B cell (primary cell): ENCODE results near the gene NLRP13. TPM values are rescaled to one million over a fixed set of nuclear protein-coding genes. Genes with fewer than 3 reads are reported as not detected.

ENCODE experiments used
- ATAC-seq: fragments of 200-7000 bp; cut with Tn5 transposase; one replicate; pipeline ENCODE4 v1.10.0; 2021; ENCODE audit warnings: low read depth, mild to moderate bottlenecking, moderate number of reproducible peaks, moderate library complexity
- CTCF ChIA-PET: fragments of 350-600 bp; sonication (Branson Sonifier 250); formaldehyde crosslinking; loops from one replicate; lab custom pipeline; 2021; ENCODE audit warnings: antibody characterized with exemption, inconsistent platforms; lab: Charles Lee
- POLR2A ChIA-PET: fragments of 350-600 bp; sonication (Branson Sonifier 250); formaldehyde crosslinking; loops from one replicate; lab custom pipeline; 2021; ENCODE audit warnings: antibody characterized with exemption; lab: Charles Lee
- DNase-seq: peaks from one replicate; pipeline ENCODE4 v3.0.0; 2013
- H2AFZ ChIP-seq: 2 replicates; pipeline ENCODE4 v1.6.1; 2012; ENCODE audit warnings: mild to moderate bottlenecking, low read depth, low read length; ENCODE audit not compliant: insufficient read depth, poor library complexity, severe bottlenecking
- H3K27ac ChIP-seq, 2 donors: 1 replicate in 1 of 2; 2 replicates in 1 of 2; pipeline ENCODE4 v1.5.1; 2012 to 2013; ENCODE audit warnings: low read length in 2 of 2, mild to moderate bottlenecking in 2 of 2, moderate library complexity in 1 of 2
- H3K27me3 ChIP-seq, 4 experiments: fragments of 200-600 bp in 1 of 4; sonication (generic) in 1 of 4; replicated peaks in 1 of 4; 1 replicate in 2 of 4; 2 replicates in 2 of 4; pipeline versions ENCODE4 v1.6.1 to v1.7.0; 2013 to 2016; ENCODE audit warnings: low read length in 3 of 4, mild to moderate bottlenecking in 2 of 4, mixed read lengths in 1 of 4, moderate library complexity in 1 of 4; ENCODE audit not compliant: insufficient read depth in 4 of 4, control insufficient read depth in 3 of 4; ENCODE audit errors: control extremely low read depth in 1 of 4
- H3K36me3 ChIP-seq, 2 experiments: replicated peaks in 1 of 2; 1 replicate in 1 of 2; 2 replicates in 1 of 2; pipeline versions ENCODE4 v1.6.1 to v1.7.1; 2013; ENCODE audit warnings: low read length in 1 of 2; ENCODE audit not compliant: insufficient read depth in 2 of 2, control insufficient read depth in 1 of 2; ENCODE audit errors: control extremely low read depth in 1 of 2, extremely low read depth in 1 of 2
- H3K4me1 ChIP-seq, 2 donors: fragments of 200-600 bp in 1 of 2; sonication (generic) in 1 of 2; 1 replicate in 1 of 2; 2 replicates in 1 of 2; pipeline versions ENCODE4 v1.5.1 to v1.6.1; 2013 to 2017; ENCODE audit warnings: low read length in 2 of 2; ENCODE audit not compliant: control insufficient read depth in 2 of 2, insufficient read depth in 2 of 2
- H3K4me2 ChIP-seq: replicated peaks from 2 replicates; pipeline ENCODE3; 2012; ENCODE audit warnings: mild to moderate bottlenecking, low read depth, low read length; ENCODE audit not compliant: poor library complexity, severe bottlenecking
- H3K4me3 ChIP-seq, 5 experiments: fragments of 200-600 bp in 1 of 5; sonication (generic) in 1 of 5; 1 replicate in 3 of 5; 2 replicates in 2 of 5; pipeline versions ENCODE4 v1.5.1 to v1.7.0; 2011 to 2016; ENCODE audit warnings: low read length in 4 of 5, mild to moderate bottlenecking in 4 of 5, low read depth in 2 of 5, control low read depth in 1 of 5, moderate library complexity in 1 of 5; ENCODE audit not compliant: insufficient read depth in 1 of 5; ENCODE audit errors: control extremely low read depth in 1 of 5, extremely low read depth in 1 of 5
- H3K79me2 ChIP-seq: fragments of 200-600 bp; sonication (generic); one replicate; pipeline ENCODE4 v1.6.0; 2016; ENCODE audit warnings: low read length; ENCODE audit not compliant: control insufficient read depth, insufficient read depth
- H3K9ac ChIP-seq: fragments of 200-600 bp; sonication (generic); 2 replicates; pipeline ENCODE4 v1.6.1; 2017; ENCODE audit warnings: mild to moderate bottlenecking, low read length, moderate library complexity
- H3K9me3 ChIP-seq, 3 donors: one replicate each; pipeline versions ENCODE4 v1.6.1 to v1.7.1; 2013; ENCODE audit warnings: low read length in 2 of 3; ENCODE audit not compliant: control insufficient read depth in 2 of 3, insufficient read depth in 1 of 3; ENCODE audit errors: control extremely low read depth in 1 of 3
- H4K20me1 ChIP-seq: 2 replicates; pipeline ENCODE4 v1.6.0; 2012; ENCODE audit warnings: mild to moderate bottlenecking, low read length; ENCODE audit not compliant: insufficient read depth, control insufficient read depth, poor library complexity, severe bottlenecking
- H3K27ac Mint-ChIP-seq: one replicate; pipeline ENCODE4 v1.8.0; 2021; ENCODE audit warnings: mixed read lengths
- H3K27me3 Mint-ChIP-seq: one replicate; pipeline ENCODE4 v1.8.0; 2021; ENCODE audit warnings: mixed read lengths
- H3K4me1 Mint-ChIP-seq: one replicate; pipeline ENCODE4 v1.8.0; 2021; ENCODE audit warnings: mixed read lengths
- H3K4me3 Mint-ChIP-seq: one replicate; pipeline ENCODE4 v1.8.0; 2021; ENCODE audit warnings: mixed read lengths
- H3K9me3 Mint-ChIP-seq: one replicate; pipeline ENCODE4 v1.8.0; 2022; ENCODE audit warnings: mixed read lengths; ENCODE audit not compliant: insufficient read depth
- CTCF ChIP-seq: fragments of 200-600 bp; IDR thresholded peaks from one replicate; pipeline ENCODE4 v1.8.0; 2022; ENCODE audit warnings: antibody characterized with exemption, mild to moderate bottlenecking
- EZH2 ChIP-seq: IDR thresholded peaks from 2 replicates; pipeline ENCODE4 v1.6.1; 2012; ENCODE audit warnings: borderline replicate concordance, low read depth, mild to moderate bottlenecking, moderate library complexity, low read length; ENCODE audit not compliant: insufficient read depth, poor library complexity, severe bottlenecking
- WGBS: methylation state at CpG from one replicate; pipeline ENCODE4 v1.1.5; 2013; ENCODE audit warnings: missing lambda C conversion rate; ENCODE audit not compliant: insufficient coverage; 5-methylcytosine and 5-hydroxymethylcytosine counted together
- intact Hi-C: fragments of 100-400 bp; cut with micrococcal nuclease; formaldehyde crosslinking; loops from one replicate; pipeline ENCODE4 v1.10.0; 2022
- polyA plus RNA-seq: library from polyadenylated mRNA; depleted of rRNA; stranded (reverse); fragments of >200 nt; gene quantifications from 2 replicates; pipeline ENCODE4 v1.2.3, GENCODE V29; 2012
- total RNA-seq, 2 donors: library from RNA; stranded (reverse); fragments of 120-200 nt in 1 of 2; gene quantifications; 1 replicate in 1 of 2; 2 replicates in 1 of 2; pipeline versions ENCODE4 v1.2.3 to v1.2.4, GENCODE V29; 2013 to 2022

NLRP13 gene
- total and polyA plus RNA-seq, 2 donors (not counting 1 experiment from before 2014, with no cell fraction given) = not detected

GRCh38 chr19:55870736-55871135 lies 61.4 kb downstream of the NLRP13 start:
- Histone ChIP-seq H4K20me1 (no peaks in the 10 kb centered on the region), H3K4me2 (no peak overlapping the region), H3K9me3 (peaks cover 0 to 5% (median 0%) of the 10 kb centered on the region in 3 donors), H2AFZ (no peak overlapping the region), H3K9ac (no peak overlapping the region), H3K36me3 (no peaks in the 10 kb centered on the region), H3K4me1 (no peaks in the 10 kb centered on the region), H3K27me3 (no peaks in the 10 kb centered on the region), H3K4me3 (no peak overlapping the region), H3K27ac (no peak overlapping the region), H3K79me2 (no peaks in the 10 kb centered on the region)
- no peak for TF ChIP-seq CTCF
- no peak for TF ChIP-seq EZH2
- no peak for DNase-seq
- H3K27ac Mint-ChIP-seq = no peak overlapping the region
- no peaks in the 10 kb centered on the region for H3K9me3 Mint-ChIP-seq
- 97% methylated on average over 11 of the region's 11 CpGs for WGBS
- peaks cover 4% of the 10 kb centered on the region for H3K27me3 Mint-ChIP-seq
- intact Hi-C loops = no loop called here
- ChIA-PET CTCF (interaction anchor here (1.4 kb wide), 1 partner anchor 11 kb away, joined by 3 read pairs; no protein-coding TSS in a partner anchor), POLR2A (no interaction called here)
- no peaks in the 10 kb centered on the region for H3K4me1 Mint-ChIP-seq
- no peak for ATAC-seq
- H3K4me3 Mint-ChIP-seq = no peak overlapping the region

GRCh38 chr19:55867101-55867500 lies 65.0 kb downstream of the NLRP13 start:
- Mint-ChIP-seq H3K27ac (no peak overlapping the region), H3K27me3 (peaks cover 4% of the 10 kb centered on the region), H3K4me1 (no peaks in the 10 kb centered on the region), H3K9me3 (peaks cover 3% of the 10 kb centered on the region), H3K4me3 (no peak overlapping the region)
- peaks cover 0 to 5% (median 0%) of the 10 kb centered on the region in 3 donors for H3K9me3 ChIP-seq
- no peaks in the 10 kb centered on the region for H4K20me1 ChIP-seq
- TF ChIP-seq CTCF (no peak), EZH2 (no peak)
- intact Hi-C loops = no loop called here
- H3K4me1 ChIP-seq = no peaks in the 10 kb centered on the region
- ChIA-PET POLR2A (no interaction called here), CTCF (no interaction called here)
- no peaks in the 10 kb centered on the region for H3K27me3 ChIP-seq
- no peak overlapping the region for H3K4me3 ChIP-seq
- H3K79me2 ChIP-seq = no peaks in the 10 kb centered on the region
- no peaks in the 10 kb centered on the region for H3K36me3 ChIP-seq
- no peak for DNase-seq
- 83% methylated on average over 7 of the region's 7 CpGs for WGBS
- no peak overlapping the region for H3K27ac ChIP-seq
- H3K9ac ChIP-seq = no peak overlapping the region
- no peak for ATAC-seq
- no peak overlapping the region for H3K4me2 ChIP-seq
- no peak overlapping the region for H2AFZ ChIP-seq
